ENCODE data around the gene GLB1L3. TPM values are rescaled to one million over a fixed set of nuclear protein-coding genes. Genes with fewer than 3 reads are reported as not detected.

GLB1L3 gene
- total RNA-seq, 4 donors from 2014 or later: 0.16 TPM; not detected in 3

- Histone ChIP-seq H3K4me3 (no peak overlapping the region), H3K4me1 (peaks cover 5 to 20% (median 13%) of the 10 kb centered on the region in 4 donors), H3K36me3 (no peaks in the 10 kb centered on the region), H3K27me3 (peaks cover 74% of the 10 kb centered on the region), H3K27ac (no peak overlapping the region), H3K9me3 (no peaks in the 10 kb centered on the region)
- 91 to 100% methylated on average over 1 to 4 of the region's 4 CpGs for WGBS, 2 donors (ENCODE audit: low coverage in 1 of 2)
- TF ChIP-seq EP300 (IDR thresholded peaks at IDR 0.05; ENCODE audit: low read depth) (no peak), POLR2AphosphoS5 (IDR thresholded peaks at IDR 0.05) (no peak), CTCF (IDR thresholded peaks at IDR 0.05) (no peak), POLR2A (IDR thresholded peaks at IDR 0.05) (no peak)
- in situ Hi-C loops (cut with MboI; ENCODE audit: low pct_ligation_motif_present in 1 of 4, low pct_unique_long_range_greater_than_20kb in 1 of 4, low sequenced_read_pairs in 3 of 4): no loop called here
- intact Hi-C loops (cut with DNase I; ENCODE audit: low total_unique reads): no loop called here
- DNase-seq: no peak
Measured at GRCh38 chr11:134271978-134272377, 4.2 kb upstream of the GLB1L3 start.

- no peak for TF ChIP-seq CTCF (IDR thresholded peaks at IDR 0.05)
- TF ChIP-seq EP300 (IDR thresholded peaks at IDR 0.05; ENCODE audit: low read depth): no peak
- no peak for TF ChIP-seq POLR2AphosphoS5 (IDR thresholded peaks at IDR 0.05)
- no peak for TF ChIP-seq POLR2A (IDR thresholded peaks at IDR 0.05)
- no peak for DNase-seq
- Histone ChIP-seq H3K27ac (no peak overlapping the region), H3K36me3 (no peaks in the 10 kb centered on the region), H3K9me3 (no peaks in the 10 kb centered on the region), H3K27me3 (peaks cover 81% of the 10 kb centered on the region), H3K4me3 (no peak overlapping the region), H3K4me1 (peaks cover 5 to 19% (median 15%) of the 10 kb centered on the region in 4 donors)
- in situ Hi-C loops (cut with MboI; ENCODE audit: low pct_ligation_motif_present in 1 of 4, low pct_unique_long_range_greater_than_20kb in 1 of 4, low sequenced_read_pairs in 3 of 4) (no loop called here), intact Hi-C loops (cut with DNase I; ENCODE audit: low total_unique reads) (no loop called here)
- WGBS, 2 donors (ENCODE audit: low coverage in 1 of 2): 43 to 55% methylated on average over 7 to 18 of the region's 18 CpGs
Measured at GRCh38 chr11:134272381-134273316, 3.5 kb upstream of the GLB1L3 start.

- H3K4me1 ChIP-seq: peaks cover 5 to 19% (median 15%) of the 10 kb centered on the region in 4 donors
- H3K9me3 ChIP-seq: no peaks in the 10 kb centered on the region
- no peaks in the 10 kb centered on the region for H3K36me3 ChIP-seq
- TF ChIP-seq EP300 (IDR thresholded peaks at IDR 0.05; ENCODE audit: low read depth) (no peak), POLR2AphosphoS5 (IDR thresholded peaks at IDR 0.05) (no peak), POLR2A (IDR thresholded peaks at IDR 0.05) (no peak)
- in situ Hi-C loops (cut with MboI; ENCODE audit: low pct_ligation_motif_present in 1 of 4, low pct_unique_long_range_greater_than_20kb in 1 of 4, low sequenced_read_pairs in 3 of 4) (no loop called here), intact Hi-C loops (cut with DNase I; ENCODE audit: low total_unique reads) (no loop called here)
- DNase-seq: no peak
- H3K27ac ChIP-seq: no peak overlapping the region
- H3K27me3 ChIP-seq: peaks cover 88% of the 10 kb centered on the region
- no peak overlapping the region for H3K4me3 ChIP-seq
- WGBS, 2 donors (ENCODE audit: low coverage in 1 of 2): 28 to 33% methylated on average over 3 of the region's 3 CpGs
Measured at GRCh38 chr11:134273317-134273712, 2.9 kb upstream of the GLB1L3 start.

- no peak overlapping the region for H3K27ac ChIP-seq
- peaks cover 100% of the 10 kb centered on the region for H3K27me3 ChIP-seq
- WGBS, 2 donors (ENCODE audit: low coverage in 1 of 2): 18 to 19% methylated on average over 5 of the region's 5 CpGs
- H3K36me3 ChIP-seq: no peaks in the 10 kb centered on the region
- no peaks in the 10 kb centered on the region for H3K9me3 ChIP-seq
- H3K4me3 ChIP-seq: no peak overlapping the region
- intact Hi-C loops (cut with DNase I; ENCODE audit: low total_unique reads) (no loop called here), in situ Hi-C loops (cut with MboI; ENCODE audit: low pct_ligation_motif_present in 1 of 4, low pct_unique_long_range_greater_than_20kb in 1 of 4, low sequenced_read_pairs in 3 of 4) (no loop called here)
- H3K4me1 ChIP-seq: peaks cover 5 to 19% (median 15%) of the 10 kb centered on the region in 4 donors
- TF ChIP-seq POLR2AphosphoS5 (IDR thresholded peaks at IDR 0.05) (no peak), EP300 (IDR thresholded peaks at IDR 0.05; ENCODE audit: low read depth) (no peak)
- DNase-seq: no peak
Measured at GRCh38 chr11:134275188-134275533, 1.0 kb upstream of the GLB1L3 start.

- intact Hi-C loops (cut with DNase I; ENCODE audit: low total_unique reads) (no loop called here), in situ Hi-C loops (cut with MboI; ENCODE audit: low pct_ligation_motif_present in 1 of 4, low pct_unique_long_range_greater_than_20kb in 1 of 4, low sequenced_read_pairs in 3 of 4) (no loop called here)
- Histone ChIP-seq H3K27me3 (peaks cover 96% of the 10 kb centered on the region), H3K4me3 (peak overlapping the region in 3 of 4 donors; percentile 2 to 45 (median 25)), H3K27ac (no peak overlapping the region), H3K36me3 (no peaks in the 10 kb centered on the region), H3K4me1 (peaks cover 5 to 19% (median 15%) of the 10 kb centered on the region in 4 donors), H3K9me3 (no peaks in the 10 kb centered on the region)
- WGBS, 2 donors (ENCODE audit: low coverage in 1 of 2): 8% methylated on average over 9 of the region's 88 CpGs; no CpG with 5 or more reads in 1 of the 2 donors
- no peak for DNase-seq
- no peak for TF ChIP-seq EP300 (IDR thresholded peaks at IDR 0.05; ENCODE audit: low read depth)
Measured at GRCh38 chr11:134276396-134277182, 410 bp downstream of the GLB1L3 start.
